ENCODE data around the gene CADPS2.

Gene CADPS2

DNA sequence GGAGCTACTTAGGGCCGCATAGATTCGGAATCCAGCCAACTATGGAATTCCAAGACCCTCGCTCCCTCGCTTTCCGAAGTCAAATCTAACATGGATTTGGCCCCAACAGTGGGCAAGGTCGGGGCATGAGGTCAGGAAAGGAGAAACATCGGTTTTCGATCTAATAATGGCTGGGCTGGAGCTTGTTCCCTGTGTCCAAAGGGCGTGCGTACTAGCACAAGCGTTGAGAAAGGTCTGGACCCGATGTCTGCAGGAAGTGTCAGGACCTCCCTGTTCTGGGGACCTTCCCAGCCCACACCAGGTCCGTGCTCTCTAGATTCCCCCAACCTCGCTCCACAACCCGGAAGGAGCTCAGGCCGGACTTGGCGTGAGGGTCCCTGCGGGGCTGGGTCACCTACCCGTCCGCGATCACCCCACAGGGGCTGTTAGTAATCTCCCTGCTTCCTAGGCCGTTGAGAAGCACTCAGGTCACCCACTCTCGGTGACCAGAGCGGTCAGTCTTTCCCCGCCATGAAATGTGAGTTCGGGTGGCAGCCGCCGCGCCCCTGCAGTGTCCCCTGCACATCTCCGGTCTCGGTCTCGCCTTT is 586.5 kb downstream of the CADPS2 start:
- TF ChIP-seq POLR2AphosphoS5 (IDR thresholded peaks at IDR 0.05; ENCODE audit: low read depth, low read length) = no peak
- no peak for TF ChIP-seq TAF1 (IDR thresholded peaks at IDR 0.05; ENCODE audit: borderline replicate concordance, insufficient read depth, low read length)
- TF ChIP-seq FOXP2 (optimal IDR thresholded peaks at IDR 0.05; ENCODE audit: borderline replicate concordance, extremely low read depth, extremely low read length, insufficient read depth) = no peak
- no peak for TF ChIP-seq SIN3A (IDR thresholded peaks at IDR 0.05; ENCODE audit: borderline replicate concordance, insufficient read depth, low read length)
- TF ChIP-seq, protein P1, sequence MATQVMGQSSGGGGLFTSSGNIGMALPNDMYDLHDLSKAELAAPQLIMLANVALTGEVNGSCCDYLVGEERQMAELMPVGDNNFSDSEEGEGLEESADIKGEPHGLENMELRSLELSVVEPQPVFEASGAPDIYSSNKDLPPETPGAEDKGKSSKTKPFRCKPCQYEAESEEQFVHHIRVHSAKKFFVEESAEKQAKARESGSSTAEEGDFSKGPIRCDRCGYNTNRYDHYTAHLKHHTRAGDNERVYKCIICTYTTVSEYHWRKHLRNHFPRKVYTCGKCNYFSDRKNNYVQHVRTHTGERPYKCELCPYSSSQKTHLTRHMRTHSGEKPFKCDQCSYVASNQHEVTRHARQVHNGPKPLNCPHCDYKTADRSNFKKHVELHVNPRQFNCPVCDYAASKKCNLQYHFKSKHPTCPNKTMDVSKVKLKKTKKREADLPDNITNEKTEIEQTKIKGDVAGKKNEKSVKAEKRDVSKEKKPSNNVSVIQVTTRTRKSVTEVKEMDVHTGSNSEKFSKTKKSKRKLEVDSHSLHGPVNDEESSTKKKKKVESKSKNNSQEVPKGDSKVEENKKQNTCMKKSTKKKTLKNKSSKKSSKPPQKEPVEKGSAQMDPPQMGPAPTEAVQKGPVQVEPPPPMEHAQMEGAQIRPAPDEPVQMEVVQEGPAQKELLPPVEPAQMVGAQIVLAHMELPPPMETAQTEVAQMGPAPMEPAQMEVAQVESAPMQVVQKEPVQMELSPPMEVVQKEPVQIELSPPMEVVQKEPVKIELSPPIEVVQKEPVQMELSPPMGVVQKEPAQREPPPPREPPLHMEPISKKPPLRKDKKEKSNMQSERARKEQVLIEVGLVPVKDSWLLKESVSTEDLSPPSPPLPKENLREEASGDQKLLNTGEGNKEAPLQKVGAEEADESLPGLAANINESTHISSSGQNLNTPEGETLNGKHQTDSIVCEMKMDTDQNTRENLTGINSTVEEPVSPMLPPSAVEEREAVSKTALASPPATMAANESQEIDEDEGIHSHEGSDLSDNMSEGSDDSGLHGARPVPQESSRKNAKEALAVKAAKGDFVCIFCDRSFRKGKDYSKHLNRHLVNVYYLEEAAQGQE (IDR thresholded peaks at IDR 0.05; ENCODE audit: insufficient read depth in 1 of 2, low read depth in 2 of 2, low read length in 2 of 2) = no peak

DNA sequence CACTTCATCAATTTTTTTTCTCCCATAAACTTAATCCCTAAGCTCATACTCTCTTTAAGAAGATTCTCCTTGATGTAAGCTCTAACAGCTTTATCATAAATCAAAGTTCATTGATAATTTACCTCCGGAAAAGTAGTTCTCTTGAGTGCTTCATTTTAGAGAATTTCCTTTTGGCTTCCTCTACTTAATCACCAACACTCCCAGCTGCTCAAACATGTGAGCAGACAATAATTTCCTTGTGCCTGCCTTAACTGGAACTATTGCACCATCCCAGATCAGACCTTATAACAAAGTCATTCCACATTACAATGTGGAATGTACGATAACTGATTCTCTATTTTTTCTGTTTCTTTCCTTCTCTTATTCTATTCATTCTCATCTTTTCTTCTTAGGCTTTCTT is 587.6 kb downstream of the CADPS2 start:
- no peak for TF ChIP-seq FOXP2 (optimal IDR thresholded peaks at IDR 0.05; ENCODE audit: borderline replicate concordance, extremely low read depth, extremely low read length, insufficient read depth)
- no peak for TF ChIP-seq TAF1 (IDR thresholded peaks at IDR 0.05; ENCODE audit: borderline replicate concordance, insufficient read depth, low read length)

DNA sequence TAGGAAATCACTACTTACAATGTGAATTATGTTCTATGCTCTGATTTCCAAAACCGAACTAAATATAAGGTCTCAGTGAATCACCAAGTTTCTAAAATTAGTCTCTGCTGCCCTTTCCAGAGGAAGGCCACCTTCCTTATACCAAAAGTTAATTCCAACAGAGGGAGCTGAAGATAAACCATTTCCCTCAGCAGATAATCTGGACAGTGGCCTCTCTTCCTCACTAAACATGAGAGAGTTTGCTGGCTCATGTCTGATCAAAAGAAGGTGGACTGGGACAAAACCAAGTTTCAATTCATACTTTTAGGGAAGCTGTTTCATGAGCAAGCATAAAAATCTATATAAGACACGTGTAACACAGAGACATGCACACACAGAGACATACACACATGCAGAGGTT is 588.1 kb downstream of the CADPS2 start:
- TF ChIP-seq, protein P1 (IDR thresholded peaks at IDR 0.05; ENCODE audit: insufficient read depth in 1 of 2, low read depth in 2 of 2, low read length in 2 of 2) = no peak
- TF ChIP-seq POLR2AphosphoS5 (IDR thresholded peaks at IDR 0.05; ENCODE audit: low read depth, low read length) (no peak), TAF1 (IDR thresholded peaks at IDR 0.05; ENCODE audit: borderline replicate concordance, insufficient read depth, low read length) (no peak), SIN3A (IDR thresholded peaks at IDR 0.05; ENCODE audit: borderline replicate concordance, insufficient read depth, low read length) (no peak), FOXP2 (optimal IDR thresholded peaks at IDR 0.05; ENCODE audit: borderline replicate concordance, extremely low read depth, extremely low read length, insufficient read depth) (no peak)

DNA sequence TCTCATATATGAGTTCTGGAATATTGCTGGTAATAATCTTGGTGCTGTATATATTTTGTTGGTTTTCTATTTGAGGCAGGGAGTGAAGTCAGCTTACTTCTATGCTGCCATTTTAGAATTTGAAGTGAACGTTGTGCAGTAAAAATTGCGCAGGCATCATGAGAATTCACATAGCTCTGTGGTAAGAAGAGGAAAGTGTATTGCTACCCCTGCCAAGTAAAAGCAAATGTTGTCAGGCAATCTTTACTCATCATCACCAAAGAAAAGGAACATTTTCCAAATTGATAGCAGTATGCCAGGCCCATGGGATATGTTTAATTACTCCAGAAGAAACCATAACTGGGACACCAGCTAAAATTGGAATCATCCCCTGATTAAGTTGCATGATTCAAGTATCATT is 595.1 kb downstream of the CADPS2 start:
- TF ChIP-seq SIN3A (IDR thresholded peaks at IDR 0.05; ENCODE audit: borderline replicate concordance, insufficient read depth, low read length) = no peak
- TF ChIP-seq TAF1 (IDR thresholded peaks at IDR 0.05; ENCODE audit: borderline replicate concordance, insufficient read depth, low read length) = no peak
- TF ChIP-seq, protein P1 (IDR thresholded peaks at IDR 0.05; ENCODE audit: insufficient read depth in 1 of 2, low read depth in 2 of 2, low read length in 2 of 2) = no peak
- no peak for TF ChIP-seq POLR2AphosphoS5 (IDR thresholded peaks at IDR 0.05; ENCODE audit: low read depth, low read length)
- TF ChIP-seq FOXP2 (optimal IDR thresholded peaks at IDR 0.05; ENCODE audit: borderline replicate concordance, extremely low read depth, extremely low read length, insufficient read depth) = no peak

DNA sequence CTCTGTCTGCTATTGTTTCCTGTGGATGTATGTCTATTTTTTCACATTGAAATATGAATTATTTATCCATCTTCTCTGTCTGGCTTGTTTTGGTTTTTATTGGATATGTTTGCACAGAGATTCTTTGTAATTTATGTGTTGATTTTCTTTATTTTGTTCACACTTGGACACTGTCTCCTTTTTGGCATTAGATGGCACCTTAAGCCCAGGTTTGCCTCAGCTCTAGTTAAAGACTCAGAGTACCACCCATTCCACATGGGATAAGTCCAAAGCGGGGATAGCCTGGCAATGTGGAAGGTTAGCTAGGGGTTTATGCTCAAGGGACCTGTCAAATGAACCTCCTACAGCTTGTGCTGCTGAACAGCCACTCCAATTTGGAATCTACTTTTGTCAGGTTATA is 595.8 kb downstream of the CADPS2 start:
- no peak for TF ChIP-seq POLR2AphosphoS5 (IDR thresholded peaks at IDR 0.05; ENCODE audit: low read depth, low read length)
- TF ChIP-seq, protein P1 (IDR thresholded peaks at IDR 0.05; ENCODE audit: insufficient read depth in 1 of 2, low read depth in 2 of 2, low read length in 2 of 2) = no peak
- TF ChIP-seq SIN3A (IDR thresholded peaks at IDR 0.05; ENCODE audit: borderline replicate concordance, insufficient read depth, low read length) = no peak
- TF ChIP-seq FOXP2 (optimal IDR thresholded peaks at IDR 0.05; ENCODE audit: borderline replicate concordance, extremely low read depth, extremely low read length, insufficient read depth) = no peak
- TF ChIP-seq TAF1 (IDR thresholded peaks at IDR 0.05; ENCODE audit: borderline replicate concordance, insufficient read depth, low read length) = no peak

Data from PFSK-1 (cell line).